HepG2 (cell line): ENCODE data around the gene TMEM132E. TPM values are rescaled to one million over a fixed set of nuclear protein-coding genes. Genes with fewer than 3 reads are reported as not detected.

Experiments used
- ATAC-seq: fragments of 200-7000 bp; cut with Tn5 transposase; 3 replicates; pipeline ENCODE4 v1.9.1; 2020; ENCODE audit warnings: mild to moderate bottlenecking, moderate library complexity
- BruUV-seq: library from RNA; stranded (reverse); fragments of 400-500 nt; replicated peaks from 2 replicates; lab custom pipeline; 2021; lab: Mats Ljungman, UMichigan
- CTCF ChIA-PET: fragments of 300-600 bp; formaldehyde crosslinking; extraction: SDS; loops from one replicate; lab custom pipeline; 2021; ENCODE audit warnings: low total read pairs, inconsistent platforms, low intra/inter-chr PET ratio; lab: Yijun Ruan, JAX
- POLR2A ChIA-PET: fragments of 350-600 bp; sonication (Branson Sonifier 250); formaldehyde crosslinking; loops from one replicate; lab custom pipeline; 2020; ENCODE audit warnings: antibody characterized with exemption, inconsistent platforms; lab: Yijun Ruan, JAX
- DNase-seq: peaks from one replicate; pipeline ENCODE4 v3.0.0-alpha.2; 2015; ENCODE audit warnings: low spot score
- FAIRE-seq: peaks from 3 replicates; lab custom pipeline; 2011; peaks lifted over from hg19 to GRCh38; lab: Jason Lieb, UNC
- H2AFZ ChIP-seq: one replicate; pipeline ENCODE4 v1.6.1; 2011; ENCODE audit warnings: low read length, inconsistent platforms
- H3K27ac ChIP-seq: fragments of 300-600 bp; 3 replicates; pipeline ENCODE4 v1.8.0; 2011; ENCODE audit warnings: mixed run types, mild to moderate bottlenecking, mixed read lengths, low read length, inconsistent platforms; ENCODE audit not compliant: insufficient read depth; ENCODE audit errors: extremely low read length
- H3K27me3 ChIP-seq, 2 experiments: fragments of 200-600 bp in 1 of 2; 2 replicates in 1 of 2; 3 replicates in 1 of 2; pipeline versions ENCODE4 v1.6.0 to v1.8.0; 2011; ENCODE audit warnings: low read length in 2 of 2, mild to moderate bottlenecking in 2 of 2, moderate library complexity in 2 of 2, inconsistent platforms in 1 of 2; ENCODE audit not compliant: insufficient read depth in 2 of 2, control insufficient read depth in 1 of 2
- H3K36me3 ChIP-seq, 2 experiments: fragments of 200-600 bp in 1 of 2; replicated peaks in 1 of 2; 2 replicates in 1 of 2; 3 replicates in 1 of 2; pipeline versions ENCODE4 v1.5.1 to v1.8.0; 2011; ENCODE audit warnings: low read length in 2 of 2, inconsistent platforms in 1 of 2; ENCODE audit not compliant: insufficient read depth in 2 of 2, control insufficient read depth in 1 of 2
- H3K4me1 ChIP-seq: 2 replicates; pipeline ENCODE4 v1.5.1; 2012; ENCODE audit warnings: low read length, inconsistent platforms; ENCODE audit not compliant: insufficient read depth
- H3K4me2 ChIP-seq: 2 replicates; pipeline ENCODE4 v1.6.0; 2011; ENCODE audit warnings: low read depth, low read length, inconsistent platforms
- H3K4me3 ChIP-seq, 3 experiments: fragments of 200-600 bp in 1 of 3; sonication (generic), shearing (Covaris generic) in 1 of 3; replicated peaks in 1 of 3; 2 replicates each; pipeline ENCODE4 v1.5.1; 2011 to 2016; ENCODE audit warnings: low read length in 3 of 3, inconsistent platforms in 2 of 3, low read depth in 2 of 3, mild to moderate bottlenecking in 2 of 3, control low read depth in 1 of 3, mixed read lengths in 1 of 3; ENCODE audit not compliant: insufficient read depth in 1 of 3
- H3K79me2 ChIP-seq: one replicate; pipeline ENCODE4 v1.6.1; 2011; ENCODE audit warnings: low read length, inconsistent platforms; ENCODE audit not compliant: insufficient read depth
- H3K9ac ChIP-seq: 2 replicates; pipeline ENCODE4 v1.6.0; 2011; ENCODE audit warnings: mild to moderate bottlenecking, low read depth, low read length, inconsistent platforms; ENCODE audit not compliant: insufficient read depth
- H3K9me3 ChIP-seq: 2 replicates; pipeline ENCODE4 v1.5.1; 2012; ENCODE audit warnings: mild to moderate bottlenecking, low read length
- H4K20me1 ChIP-seq: 2 replicates; pipeline ENCODE4 v1.6.0; 2011; ENCODE audit warnings: inconsistent platforms, mild to moderate bottlenecking, low read length, moderate library complexity; ENCODE audit not compliant: insufficient read depth
- CEBPZ ChIP-seq: IDR thresholded peaks from 2 replicates; pipeline ENCODE4 v1.6.1; 2012; ENCODE audit warnings: low read length, improper control_type of control experiment
- FOXK1 ChIP-seq: sonication (generic); formaldehyde crosslinking; IDR thresholded peaks from 2 replicates; pipeline ENCODE4 v1.4.0; 2020; ENCODE audit warnings: low read depth, missing genetic modification reagents, borderline replicate concordance
- HES4 ChIP-seq: sonication (generic); formaldehyde crosslinking; IDR thresholded peaks from 2 replicates; pipeline ENCODE4 v1.9.0; 2021; ENCODE audit warnings: mild to moderate bottlenecking, missing genetic modification reagents, borderline replicate concordance
- HNF4A ChIP-seq: sonication (generic); formaldehyde crosslinking; IDR thresholded peaks from 2 replicates; pipeline ENCODE4 v1.4.0; 2020; ENCODE audit warnings: missing genetic modification reagents
- MBNL3 ChIP-seq: fragments of 250-450 bp; sonication (Bioruptor Pico); conservative IDR thresholded peaks from 2 replicates; pipeline ENCODE4 v1.8.0; 2022; ENCODE audit warnings: mild to moderate bottlenecking, inconsistent platforms
- PRDM4 ChIP-seq: sonication (generic); formaldehyde crosslinking; IDR thresholded peaks from 2 replicates; pipeline ENCODE4 v1.9.0; 2021; ENCODE audit warnings: missing genetic modification reagents, borderline replicate concordance
- ZNF124 ChIP-seq: sonication (generic); formaldehyde crosslinking; IDR thresholded peaks from 2 replicates; pipeline ENCODE4 v1.4.0; 2020; ENCODE audit warnings: missing genetic modification reagents
- ZNF253 ChIP-seq: sonication (generic); formaldehyde crosslinking; IDR thresholded peaks from 2 replicates; pipeline ENCODE4 v1.8.0; 2022; ENCODE audit warnings: mild to moderate bottlenecking, missing genetic modification reagents, borderline replicate concordance
- ZNF766 ChIP-seq: sonication (generic); formaldehyde crosslinking; IDR thresholded peaks from 2 replicates; pipeline ENCODE4 v1.5.0; 2020; ENCODE audit warnings: missing genetic modification reagents, borderline replicate concordance
- ZNF772 ChIP-seq: sonication (generic); formaldehyde crosslinking; IDR thresholded peaks from 2 replicates; pipeline ENCODE4 v1.5.0; 2020; ENCODE audit warnings: mild to moderate bottlenecking, missing genetic modification reagents
- ZNF83 ChIP-seq: sonication (generic); formaldehyde crosslinking; IDR thresholded peaks from 2 replicates; pipeline ENCODE4 v1.4.0; 2020; ENCODE audit warnings: missing genetic modification reagents, mild to moderate bottlenecking, borderline replicate concordance
- ZUFSP ChIP-seq: sonication (generic); formaldehyde crosslinking; IDR thresholded peaks from 2 replicates; pipeline ENCODE4 v1.9.0; 2021; ENCODE audit warnings: missing genetic modification reagents, mild to moderate bottlenecking, borderline replicate concordance
- WGBS: methylation state at CpG from one replicate; pipeline ENCODE4 v1.1.6; 2017; ENCODE audit warnings: low lambda C conversion rate; 5-methylcytosine and 5-hydroxymethylcytosine counted together
- in situ Hi-C: cut with HindIII; loops from 2 replicates; pipeline ENCODE4 v1.10.0; 2017; ENCODE audit warnings: low pct_unique_long_range_greater_than_20kb; ENCODE audit not compliant: extremely low pct_ligation_motif_present
- intact Hi-C: fragments of 100-400 bp; cut with micrococcal nuclease; formaldehyde crosslinking; loops from one replicate; pipeline ENCODE4 v1.10.0; 2022; ENCODE audit not compliant: unreplicated experiment
- polyA plus RNA-seq, 8 experiments: library from polyadenylated mRNA; depleted of rRNA in 3 of 8; stranded (reverse) in 7 of 8; unstranded in 1 of 8; fragments of >200 nt; fragmentation: Illumina TruSeq in 4 of 8; extraction: Trizol in 4 of 8; gene quantifications; 2 replicates each; pipeline versions ENCODE4 v1.2.1 to v1.2.3, GENCODE V29; 2011 to 2016; ENCODE audit warnings: low read depth in 4 of 8, missing spikeins in 1 of 8, mixed read lengths in 1 of 8; ENCODE audit not compliant: insufficient read depth in 1 of 8
- total RNA-seq, 5 experiments: library from RNA; depleted of rRNA; stranded (reverse); fragments of >200 nt; fragmentation: Illumina TruSeq; extraction: Trizol; gene quantifications; 2 replicates each; pipeline ENCODE4 v1.2.3, GENCODE V29; 2016; ENCODE audit warnings: low read depth in 1 of 5

The TMEM132E gene
- total and polyA plus RNA-seq, 2 of the 13 experiments (the other 11 are each of a cell fraction or from before 2014, with no cell fraction given) = not detected

- H3K79me2 ChIP-seq = no peaks in the 10 kb centered on the region
- TF ChIP-seq ZNF83 (CRISPR knock-in tag) (no peak), ZNF253 (CRISPR knock-in tag) (no peak), PRDM4 (CRISPR knock-in tag) (no peak), HES4 (CRISPR knock-in tag) (no peak), ZNF772 (no peak), CEBPZ (no peak), MBNL3 (no peak), FOXK1 (no peak), ZNF766 (CRISPR knock-in tag) (no peak), ZNF124 (CRISPR knock-in tag) (no peak), ZUFSP (CRISPR knock-in tag) (no peak), HNF4A (CRISPR knock-in tag) (no peak)
- TF ChIP-seq, all 625 proteins: peak for 0
- intact Hi-C loops = no loop called here
- ATAC-seq (no peak), DNase-seq (no peak), FAIRE-seq (no peak)
- H3K4me3 ChIP-seq = no peak overlapping the region
- peaks cover 9 to 73% of the 10 kb centered on the region in 2 experiments for H3K27me3 ChIP-seq
- no peak overlapping the region for H2AFZ ChIP-seq
- POLR2A ChIA-PET = no interaction called here
- in situ Hi-C loops = loop anchor here (5.0 to 25.0 kb wide), 2 partner anchors 47 to 532 kb away; partner anchors contain the start of genes FNDC8 and RAD51D
- H3K4me1 ChIP-seq = no peaks in the 10 kb centered on the region
- no TSS peak for BruUV-seq
- whole genome bisulfite sequencing = 54% methylated on average over 9 of the region's 52 CpGs
- no peaks in the 10 kb centered on the region for H4K20me1 ChIP-seq
- H3K9me3 ChIP-seq = no peaks in the 10 kb centered on the region
- H3K27ac ChIP-seq = no peak overlapping the region
- H3K4me2 ChIP-seq = no peak overlapping the region
- CTCF ChIA-PET = no interaction called here
- H3K36me3 ChIP-seq = no peaks in the 10 kb centered on the region
- H3K9ac ChIP-seq = no peak overlapping the region
Observed at GRCh38 chr17:34579979-34580684, 750 bp downstream of the TMEM132E start.
